GM23248 (cell line): ENCODE data around the gene ASGR2.

Experiments used
- EZH2 ChIP-seq: fragments of 200-600 bp; sonication (generic); IDR thresholded peaks from 2 replicates; pipeline ENCODE4 v1.6.1; 2018; ENCODE audit warnings: antibody characterized with exemption, mild to moderate bottlenecking; ENCODE audit not compliant: insufficient read depth, poor library complexity, severe bottlenecking
- EZH2phosphoT487 ChIP-seq: fragments of 200-600 bp; sonication (generic); IDR thresholded peaks from 2 replicates; pipeline ENCODE4 v1.6.1; 2018; ENCODE audit warnings: antibody characterized with exemption, moderate library complexity, mild to moderate bottlenecking, low read depth; ENCODE audit not compliant: insufficient read depth

GRCh38 chr17:7101531-7101930, 13.1 kb downstream of the ASGR2 start:
- no peak for TF ChIP-seq EZH2
- no peak for TF ChIP-seq EZH2phosphoT487
